ENCODE results near the gene LAMTOR1.

GRCh38 chr11:72075109-72075508 lies 28.0 kb downstream of the LAMTOR1 start:
- TF ChIP-seq CTCF (IDR thresholded peaks at IDR 0.05; ENCODE audit: extremely low read depth in 1 of 2, insufficient read depth in 1 of 2, low read depth in 1 of 2, low read length in 2 of 2) (peak in 1 of 2 donors; percentile 11), GATA2 (IDR thresholded peaks at IDR 0.05; ENCODE audit: insufficient read depth, insufficient read length, low read depth, low read length) (no peak), POLR2A (IDR thresholded peaks at IDR 0.05; ENCODE audit: low read depth, low read length) (no peak)
